IMR-90 (cell line): ENCODE results near the gene EZR. TPM values are rescaled to one million over a fixed set of nuclear protein-coding genes. Genes with fewer than 3 reads are reported as not detected.

Source experiments
- ATAC-seq: fragments of 200-7000 bp; cut with Tn5 transposase; 2 replicates; pipeline ENCODE4 v1.9.1; 2020; ENCODE audit warnings: low read depth, mild to moderate bottlenecking, moderate library complexity
- BruUV-seq: library from RNA; stranded (reverse); fragments of 400-500 nt; replicated peaks from 2 replicates; lab custom pipeline; 2021; lab: Mats Ljungman, UMichigan
- CTCF ChIA-PET: fragments of 300-600 bp; formaldehyde crosslinking; extraction: SDS; loops from one replicate; lab custom pipeline; 2021; ENCODE audit warnings: antibody characterized with exemption; lab: Yijun Ruan, JAX
- POLR2A ChIA-PET: fragments of 300-600 bp; sonication (Branson Sonifier 250); formaldehyde crosslinking; loops from one replicate; lab custom pipeline; 2022; ENCODE audit warnings: antibody characterized with exemption; ENCODE audit not compliant: unreplicated experiment; lab: Charles Lee
- DNase-seq: peaks from one replicate; pipeline ENCODE4 v3.0.0; 2013
- H2AFZ ChIP-seq: replicated peaks from 2 replicates; pipeline ENCODE3; 2013; ENCODE audit warnings: low read length, mild to moderate bottlenecking; ENCODE audit not compliant: poor library complexity
- H2AK5ac ChIP-seq: 2 replicates; pipeline ENCODE4 v1.6.1; 2013; ENCODE audit warnings: low read depth, low read length, inconsistent platforms
- H2AK9ac ChIP-seq: replicated peaks from 2 replicates; pipeline ENCODE3; 2013; ENCODE audit warnings: mild to moderate bottlenecking, low read depth, low read length, moderate library complexity; ENCODE audit not compliant: poor library complexity
- H2BK120ac ChIP-seq: 2 replicates; pipeline ENCODE4 v1.6.1; 2013; ENCODE audit warnings: low read depth, low read length, inconsistent platforms
- H2BK15ac ChIP-seq: 3 replicates; pipeline ENCODE4 v1.6.1; 2013; ENCODE audit warnings: low read depth, low read length, inconsistent platforms
- H2BK20ac ChIP-seq: 2 replicates; pipeline ENCODE4 v1.6.1; 2013; ENCODE audit warnings: low read depth, mild to moderate bottlenecking, inconsistent platforms, low read length, moderate library complexity
- H2BK5ac ChIP-seq: 2 replicates; pipeline ENCODE4 v1.6.1; 2013; ENCODE audit warnings: mild to moderate bottlenecking, low read depth, low read length, inconsistent platforms; ENCODE audit not compliant: poor library complexity, severe bottlenecking
- H3K14ac ChIP-seq: replicated peaks from 2 replicates; pipeline ENCODE4 v1.6.1; 2013; ENCODE audit warnings: low read depth, low read length, inconsistent platforms
- H3K18ac ChIP-seq: 2 replicates; pipeline ENCODE4 v1.6.1; 2013; ENCODE audit warnings: low read depth, low read length, control low read depth
- H3K23ac ChIP-seq: 2 replicates; pipeline ENCODE4 v1.6.1; 2013; ENCODE audit warnings: low read depth, low read length, inconsistent platforms
- H3K27ac ChIP-seq: 2 replicates; pipeline ENCODE4 v1.5.1; 2013; ENCODE audit warnings: mild to moderate bottlenecking, control low read depth, low read length; ENCODE audit not compliant: insufficient read depth
- H3K27me3 ChIP-seq: 2 replicates; pipeline ENCODE4 v1.6.1; 2013; ENCODE audit warnings: low read length; ENCODE audit not compliant: control insufficient read depth, insufficient read depth
- H3K36me3 ChIP-seq: 2 replicates; pipeline ENCODE4 v1.6.1; 2013; ENCODE audit warnings: low read length, mixed read lengths; ENCODE audit not compliant: control insufficient read depth, insufficient read depth
- H3K4ac ChIP-seq: 2 replicates; pipeline ENCODE4 v1.6.1; 2013; ENCODE audit warnings: low read depth, low read length, inconsistent platforms
- H3K4me1 ChIP-seq: 2 replicates; pipeline ENCODE4 v1.6.1; 2013; ENCODE audit warnings: low read length, mixed read lengths; ENCODE audit not compliant: control insufficient read depth, insufficient read depth
- H3K4me2 ChIP-seq: 2 replicates; pipeline ENCODE4 v1.6.1; 2013; ENCODE audit warnings: low read depth, mild to moderate bottlenecking, control low read depth, low read length, moderate library complexity
- H3K4me3 ChIP-seq: 2 replicates; pipeline ENCODE4 v1.5.1; 2013; ENCODE audit warnings: low read depth, mild to moderate bottlenecking, control low read depth, low read length, moderate library complexity; ENCODE audit not compliant: insufficient read depth
- H3K56ac ChIP-seq: 2 replicates; pipeline ENCODE4 v1.6.1; 2013; ENCODE audit warnings: low read length, inconsistent platforms; ENCODE audit not compliant: insufficient read depth; ENCODE audit errors: extremely low read depth
- H3K79me1 ChIP-seq, 2 experiments: 2 replicates each; pipeline ENCODE4 v1.6.1; 2013; ENCODE audit warnings: low read length in 2 of 2, inconsistent platforms in 1 of 2, low read depth in 1 of 2
- H3K9ac ChIP-seq: 2 replicates; pipeline ENCODE4 v1.6.1; 2013; ENCODE audit warnings: low read depth, low read length, control low read depth
- H3K9me1 ChIP-seq: 2 replicates; pipeline ENCODE4 v1.6.1; 2013; ENCODE audit warnings: low read length, inconsistent platforms; ENCODE audit not compliant: insufficient read depth
- H3K9me3 ChIP-seq: 2 replicates; pipeline ENCODE4 v1.6.1; 2013; ENCODE audit warnings: low read length; ENCODE audit not compliant: control insufficient read depth, insufficient read depth
- H4K20me1 ChIP-seq: 2 replicates; pipeline ENCODE4 v1.6.1; 2013; ENCODE audit warnings: low read length, inconsistent platforms; ENCODE audit not compliant: insufficient read depth
- H4K5ac ChIP-seq: 2 replicates; pipeline ENCODE4 v1.6.1; 2013; ENCODE audit warnings: mild to moderate bottlenecking, low read depth, low read length, control low read depth
- H4K8ac ChIP-seq, 2 experiments: 2 replicates each; pipeline ENCODE4 v1.6.1; 2013; ENCODE audit warnings: low read depth in 2 of 2, low read length in 2 of 2, control low read depth in 1 of 2, inconsistent platforms in 1 of 2
- H4K91ac ChIP-seq: 2 replicates; pipeline ENCODE4 v1.6.1; 2013; ENCODE audit warnings: low read depth, low read length, inconsistent platforms; ENCODE audit not compliant: insufficient read depth
- BHLHE40 ChIP-seq: fragments of 150-350 bp; IDR thresholded peaks from 2 replicates; pipeline ENCODE4 v1.6.1; 2016; ENCODE audit warnings: mild to moderate bottlenecking, low read depth, low read length
- CEBPB ChIP-seq: IDR thresholded peaks from 2 replicates; pipeline ENCODE4 v1.6.1; 2012; ENCODE audit warnings: low read depth, low read length, improper control_type of control experiment
- ELK1 ChIP-seq: fragments of 150-350 bp; IDR thresholded peaks from 2 replicates; pipeline ENCODE4 v1.6.1; 2016; ENCODE audit warnings: low read depth, mild to moderate bottlenecking, low read length, moderate library complexity, borderline replicate concordance
- FOS ChIP-seq: fragments of 150-350 bp; IDR thresholded peaks from 2 replicates; pipeline ENCODE4 v1.6.1; 2016; ENCODE audit warnings: low read depth, low read length
- MAFK ChIP-seq: IDR thresholded peaks from 2 replicates; pipeline ENCODE4 v1.6.1; 2012; ENCODE audit warnings: low read depth, low read length, improper control_type of control experiment
- MXI1 ChIP-seq: IDR thresholded peaks from 2 replicates; pipeline ENCODE4 v1.6.1; 2012; ENCODE audit warnings: low read depth, mild to moderate bottlenecking, low read length, moderate library complexity, borderline replicate concordance
- NFE2L2 ChIP-seq: fragments of 150-350 bp; IDR thresholded peaks from 2 replicates; pipeline ENCODE4 v1.6.1; 2016; ENCODE audit warnings: low read depth, mild to moderate bottlenecking, low read length
- POLR2A ChIP-seq: IDR thresholded peaks from 2 replicates; pipeline ENCODE4 v1.6.1; 2012; ENCODE audit warnings: mild to moderate bottlenecking, low read depth, low read length
- RCOR1 ChIP-seq: IDR thresholded peaks from 2 replicates; pipeline ENCODE4 v1.6.1; 2012; ENCODE audit warnings: mild to moderate bottlenecking, low read length, improper control_type of control experiment; ENCODE audit not compliant: insufficient replicate concordance
- RFX5 ChIP-seq: IDR thresholded peaks from 2 replicates; pipeline ENCODE4 v1.8.0; 2012; ENCODE audit warnings: low read depth, mild to moderate bottlenecking, low read length, moderate library complexity
- WGBS, 2 experiments: methylation state at CpG; one replicate each; pipeline versions ENCODE4 v1.1.5 to v1.1.7; 2013; ENCODE audit warnings: missing lambda C conversion rate in 2 of 2; ENCODE audit not compliant: insufficient read length in 1 of 2; ENCODE audit errors: extremely low coverage in 2 of 2; 5-methylcytosine and 5-hydroxymethylcytosine counted together
- dilution Hi-C: fragments of 300-500 bp; cut with HindIII; formaldehyde crosslinking; loops from one replicate; pipeline ENCODE4 v1.14.3; 2018; ENCODE audit warnings: low sequenced_read_pairs; ENCODE audit not compliant: unreplicated experiment
- in situ Hi-C: fragments of 300-500 bp; cut with MboI; formaldehyde crosslinking; loops from 3 replicates; pipeline ENCODE4 v1.14.3; 2019; ENCODE audit warnings: low sequenced_read_pairs, inconsistent platforms, mixed read lengths
- intact Hi-C: fragments of 100-400 bp; cut with micrococcal nuclease; formaldehyde crosslinking; loops from 2 replicates; pipeline ENCODE4 v1.10.0; 2022
- polyA plus RNA-seq, 3 experiments: library from polyadenylated mRNA; depleted of rRNA; stranded (reverse); fragments of >200 nt; gene quantifications; 2 replicates each; pipeline ENCODE4 v1.2.3, GENCODE V29; 2012; ENCODE audit warnings: low replicate concordance in 1 of 3
- total RNA-seq: library from RNA; depleted of rRNA; stranded (reverse); fragments of >200 nt; gene quantifications from 2 replicates; pipeline ENCODE4 v1.2.3, GENCODE V29; 2012
- TF ChIP-seq, protein P1 (sequence below): fragments of 150-350 bp; IDR thresholded peaks from 2 replicates; pipeline ENCODE4 v1.6.1; 2017; ENCODE audit warnings: mild to moderate bottlenecking, antibody characterized with exemption, low read length, low read depth
- TF ChIP-seq, protein P2 (sequence below): conservative IDR thresholded peaks from 2 replicates; pipeline ENCODE4 v1.5.1; 2012; ENCODE audit warnings: mild to moderate bottlenecking, low read depth, low read length, improper control_type of control experiment

Gene EZR
- total and polyA plus RNA-seq, 2 of the 4 experiments (the other 2 are of a cell fraction): 83.8 to 145 TPM

- TF ChIP-seq ELK1: no peak
These were observed at the start of gene EZR (continued) for GRCh38 chr6:158819213-158819976.

DNA sequence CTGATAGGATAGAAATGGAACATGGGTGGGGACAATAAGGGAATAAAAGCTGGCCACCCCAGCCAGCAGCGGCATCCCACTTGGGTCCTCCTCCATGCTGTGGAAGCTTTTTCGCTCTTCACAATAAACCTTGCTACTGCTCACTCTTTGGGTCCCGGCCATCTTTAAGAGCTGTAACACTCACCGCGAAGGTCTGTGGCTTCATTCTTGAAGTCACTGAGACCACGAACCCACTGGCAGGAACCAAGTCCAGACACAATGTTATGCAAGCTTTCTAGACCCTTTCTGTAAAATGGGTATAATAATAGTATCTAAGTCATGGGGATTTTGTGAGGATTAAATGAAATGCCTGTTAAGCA is 48.9 kb upstream of the EZR start:
- Histone ChIP-seq H3K18ac (no peak overlapping the region), H3K9me1 (peaks cover 19% of the 10 kb centered on the region), H3K79me1 (no peaks in the 10 kb centered on the region; a peak in 1 of 4 replicates), H3K14ac (no peak overlapping the region), H2AFZ (no peak overlapping the region), H2BK20ac (no peak overlapping the region), H4K8ac (no peak overlapping the region), H3K27ac (no peak overlapping the region), H3K23ac (no peak overlapping the region), H3K4me3 (no peak overlapping the region), H3K4me1 (peaks cover 7% of the 10 kb centered on the region), H2AK5ac (no peak overlapping the region), H3K4ac (no peak overlapping the region), H3K27me3 (no peaks in the 10 kb centered on the region), H3K4me2 (no peak overlapping the region), H3K56ac (no peak overlapping the region), H2BK120ac (no peak overlapping the region; the same call in 1 of the 2 replicates), H3K9me3 (no peaks in the 10 kb centered on the region), H4K91ac (no peak overlapping the region), H4K20me1 (no peaks in the 10 kb centered on the region), H2AK9ac (no peak overlapping the region), H3K9ac (no peak overlapping the region), H2BK5ac (no peak overlapping the region), H3K36me3 (no peaks in the 10 kb centered on the region), H2BK15ac (no peak overlapping the region), H4K5ac (no peak overlapping the region)
- DNase-seq (no peak), ATAC-seq (no peak)
- in situ Hi-C loops (no loop called here), intact Hi-C loops (no loop called here), dilution Hi-C loops (no loop called here)
- ChIA-PET CTCF (no interaction called here), POLR2A (no interaction called here)
- BruUV-seq: no TSS peak
- WGBS, 2 experiments: no CpG with 5 or more reads among the region's 6 CpGs
- TF ChIP-seq RFX5: no peak
- no peak for TF ChIP-seq NFE2L2
- TF ChIP-seq FOS: no peak
- TF ChIP-seq, protein P1, sequence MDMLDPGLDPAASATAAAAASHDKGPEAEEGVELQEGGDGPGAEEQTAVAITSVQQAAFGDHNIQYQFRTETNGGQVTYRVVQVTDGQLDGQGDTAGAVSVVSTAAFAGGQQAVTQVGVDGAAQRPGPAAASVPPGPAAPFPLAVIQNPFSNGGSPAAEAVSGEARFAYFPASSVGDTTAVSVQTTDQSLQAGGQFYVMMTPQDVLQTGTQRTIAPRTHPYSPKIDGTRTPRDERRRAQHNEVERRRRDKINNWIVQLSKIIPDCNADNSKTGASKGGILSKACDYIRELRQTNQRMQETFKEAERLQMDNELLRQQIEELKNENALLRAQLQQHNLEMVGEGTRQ: no peak
- TF ChIP-seq RCOR1: no peak
- TF ChIP-seq MXI1: no peak
- no peak for TF ChIP-seq ELK1
- TF ChIP-seq CEBPB: no peak
- TF ChIP-seq, protein P2, sequence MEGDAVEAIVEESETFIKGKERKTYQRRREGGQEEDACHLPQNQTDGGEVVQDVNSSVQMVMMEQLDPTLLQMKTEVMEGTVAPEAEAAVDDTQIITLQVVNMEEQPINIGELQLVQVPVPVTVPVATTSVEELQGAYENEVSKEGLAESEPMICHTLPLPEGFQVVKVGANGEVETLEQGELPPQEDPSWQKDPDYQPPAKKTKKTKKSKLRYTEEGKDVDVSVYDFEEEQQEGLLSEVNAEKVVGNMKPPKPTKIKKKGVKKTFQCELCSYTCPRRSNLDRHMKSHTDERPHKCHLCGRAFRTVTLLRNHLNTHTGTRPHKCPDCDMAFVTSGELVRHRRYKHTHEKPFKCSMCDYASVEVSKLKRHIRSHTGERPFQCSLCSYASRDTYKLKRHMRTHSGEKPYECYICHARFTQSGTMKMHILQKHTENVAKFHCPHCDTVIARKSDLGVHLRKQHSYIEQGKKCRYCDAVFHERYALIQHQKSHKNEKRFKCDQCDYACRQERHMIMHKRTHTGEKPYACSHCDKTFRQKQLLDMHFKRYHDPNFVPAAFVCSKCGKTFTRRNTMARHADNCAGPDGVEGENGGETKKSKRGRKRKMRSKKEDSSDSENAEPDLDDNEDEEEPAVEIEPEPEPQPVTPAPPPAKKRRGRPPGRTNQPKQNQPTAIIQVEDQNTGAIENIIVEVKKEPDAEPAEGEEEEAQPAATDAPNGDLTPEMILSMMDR: no peak
- TF ChIP-seq BHLHE40: no peak
- no peak for TF ChIP-seq POLR2A
- no peak for TF ChIP-seq MAFK
